Mucosa of gallbladder (tissue), 1 donor: ENCODE results near the gene ANAPC1. TPM values are rescaled to one million over a fixed set of nuclear protein-coding genes. Genes with fewer than 3 reads are reported as not detected.
"Not testable (repeated sequence)": the region's sequence is repeated elsewhere in the genome, so short reads cannot be mapped to it uniquely, and the experiment has no call there.

ENCODE experiments used
- DNase-seq: peaks from one replicate; pipeline ENCODE4 v3.0.0-alpha.2; 2020; ENCODE audit warnings: low spot score
- total RNA-seq: library from RNA; stranded (reverse); gene quantifications from one replicate; pipeline ENCODE4 v1.2.1, GENCODE V29; 2021
- donor health status: DM: no; HTN: no; CAD: no.

The ANAPC1 gene
- total RNA-seq = 24.7 TPM

- peak; percentile 82 for DNase-seq
These were observed at the start of gene ANAPC1 for GRCh38 chr2:111883661-111884591. TSS of gene ANAPC1 (minus strand) at chr2:111884193. CDS start at chr2:111880825, 3,368 bp downstream.

- DNase-seq = no peak
These were observed 48.9 kb upstream of the ANAPC1 start for GRCh38 chr2:111932841-111933291.

- no peak for DNase-seq
These were observed 46.9 kb upstream of the ANAPC1 start for GRCh38 chr2:111930875-111931274.

- DNase-seq = no peak
These were observed 46.4 kb upstream of the ANAPC1 start for GRCh38 chr2:111930409-111930808.

- no peak for DNase-seq
These were observed 43.7 kb upstream of the ANAPC1 start for GRCh38 chr2:111927723-111928122.

GRCh38 chr2:111924617-111925107, 40.7 kb upstream of the ANAPC1 start:
- DNase-seq = no peak

GRCh38 chr2:111923276-111923804, 39.3 kb upstream of the ANAPC1 start:
- no peak for DNase-seq

GRCh38 chr2:111919794-111920608, 36.0 kb upstream of the ANAPC1 start:
- peak; percentile 89 for DNase-seq

GRCh38 chr2:111919365-111919764, 35.4 kb upstream of the ANAPC1 start:
- DNase-seq = no peak

GRCh38 chr2:111918383-111918806, 34.4 kb upstream of the ANAPC1 start:
- no peak for DNase-seq

- no peak for DNase-seq
These were observed 33.1 kb upstream of the ANAPC1 start for GRCh38 chr2:111917106-111917505.

- DNase-seq = no peak
These were observed 28.6 kb upstream of the ANAPC1 start for GRCh38 chr2:111912547-111912946.

GRCh38 chr2:111911295-111911977, 27.4 kb upstream of the ANAPC1 start:
- DNase-seq = not testable (repeated sequence)

- DNase-seq = no peak
These were observed 26.8 kb upstream of the ANAPC1 start for GRCh38 chr2:111910609-111911277.

- DNase-seq = not testable (repeated sequence)
These were observed 26.0 kb upstream of the ANAPC1 start for GRCh38 chr2:111909997-111910396.

GRCh38 chr2:111909079-111909478, 25.1 kb upstream of the ANAPC1 start:
- no peak for DNase-seq

GRCh38 chr2:111908578-111908977, 24.6 kb upstream of the ANAPC1 start:
- no peak for DNase-seq

GRCh38 chr2:111905990-111906735, 22.2 kb upstream of the ANAPC1 start:
- DNase-seq = no peak

GRCh38 chr2:111905475-111905869, 21.5 kb upstream of the ANAPC1 start:
- DNase-seq = not testable (repeated sequence)
